ENCODE data around the gene XRRA1.
"Not testable (repeated sequence)": the region's sequence is repeated elsewhere in the genome, so short reads cannot be mapped to it uniquely, and the experiment has no call there.

Gene XRRA1, protein sequence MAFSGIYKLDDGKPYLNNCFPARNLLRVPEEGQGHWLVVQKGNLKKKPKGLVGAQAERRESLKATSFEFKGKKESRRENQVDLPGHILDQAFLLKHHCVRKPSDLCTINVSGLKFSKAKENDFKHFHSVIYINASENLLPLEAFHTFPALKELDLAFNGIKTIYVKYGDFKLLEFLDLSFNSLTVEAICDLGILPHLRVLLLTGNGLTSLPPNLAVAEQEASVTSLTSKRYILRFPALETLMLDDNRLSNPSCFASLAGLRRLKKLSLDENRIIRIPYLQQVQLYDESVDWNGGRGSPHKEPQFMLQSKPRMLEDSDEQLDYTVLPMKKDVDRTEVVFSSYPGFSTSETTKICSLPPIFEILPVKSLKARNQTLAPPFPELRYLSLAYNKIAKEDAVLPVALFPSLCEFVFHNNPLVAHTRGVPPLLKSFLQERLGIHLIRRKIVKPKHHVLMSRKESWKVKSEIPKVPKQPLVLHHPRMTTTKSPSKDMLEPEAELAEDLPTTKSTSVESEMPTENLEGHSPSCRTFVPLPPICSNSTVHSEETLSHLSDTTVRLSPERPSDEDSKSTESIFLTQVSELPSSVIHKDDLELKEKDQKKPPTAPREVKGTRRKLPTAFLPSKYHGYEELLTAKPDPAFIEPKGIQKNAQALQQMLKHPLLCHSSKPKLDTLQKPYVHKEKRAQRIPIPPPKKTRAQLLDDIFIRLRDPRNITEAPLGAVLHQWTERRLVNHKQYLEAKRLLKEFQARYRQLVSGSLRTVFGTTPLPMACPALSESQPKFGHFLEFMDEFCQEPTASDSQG

DNA sequence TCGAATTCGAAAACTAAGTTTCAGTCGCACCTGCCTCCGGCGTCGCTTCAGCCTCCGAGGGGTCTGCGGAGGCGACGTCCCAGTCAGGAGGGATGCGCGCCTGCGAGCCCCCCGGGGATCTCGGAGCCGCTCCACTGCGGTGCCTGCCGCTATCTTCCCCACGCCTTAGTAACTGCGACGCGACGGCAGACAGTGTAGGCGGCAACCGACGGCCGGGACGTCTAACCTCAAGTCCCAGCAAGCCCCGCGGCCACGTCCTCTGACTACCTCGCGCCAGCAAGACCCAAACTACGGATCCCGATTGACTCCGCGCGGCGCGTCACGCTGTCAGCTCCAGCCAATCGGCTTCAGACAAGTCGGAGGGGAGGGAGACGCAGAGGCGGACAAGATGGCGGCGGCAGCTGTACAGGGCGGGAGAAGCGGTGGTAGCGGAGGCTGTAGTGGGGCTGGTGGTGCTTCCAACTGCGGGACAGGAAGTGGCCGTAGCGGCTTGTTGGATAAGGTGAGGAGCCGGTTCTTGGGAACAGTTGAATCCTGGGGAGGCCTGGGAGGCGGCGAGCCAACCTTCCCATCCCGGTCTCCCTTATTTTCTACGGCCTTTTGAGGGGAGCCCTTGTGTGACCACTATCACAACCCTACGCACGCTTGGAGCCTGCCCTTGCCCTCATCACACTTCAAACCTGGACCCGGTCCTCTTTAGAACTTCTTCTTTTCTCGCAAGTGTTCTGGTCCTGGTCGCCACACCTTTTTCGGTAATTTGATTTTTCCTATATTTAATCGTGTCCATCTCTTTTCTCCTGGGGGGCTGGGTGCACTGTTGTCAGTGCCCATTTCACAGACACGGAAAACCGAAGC is at the start of gene XRRA1, which contains the start of gene SPCS2:
TSS of gene XRRA1 (minus strand) at position 194 of the 855 bp plus-strand sequence. CDS start 8,213 bp downstream, outside the sequence.
TSS of gene SPCS2 (plus strand) at position 369 of the 855 bp plus-strand sequence. CDS start at position 389, 20 bp downstream.
- peak; percentile 96 to 98 for DNase-seq

DNA sequence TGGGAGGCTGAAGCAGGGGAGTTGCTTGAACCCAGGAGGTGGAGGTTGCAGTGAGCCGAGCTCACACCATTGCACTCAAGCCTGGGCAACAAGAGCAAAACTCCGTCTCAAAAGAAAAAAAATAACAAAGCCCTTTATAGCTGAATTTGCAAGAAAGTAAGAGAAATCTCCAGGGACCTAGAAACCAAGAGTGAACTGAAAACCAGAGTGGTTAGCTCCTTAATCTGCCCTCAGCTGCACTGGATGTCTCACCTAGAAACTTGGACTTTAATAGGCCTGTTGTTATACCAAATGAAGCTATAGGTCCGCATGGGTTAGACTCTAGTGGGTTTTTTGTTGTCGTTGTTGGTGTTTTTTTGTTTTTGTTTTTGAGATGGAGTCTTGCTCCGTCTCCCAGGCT is 44.0 kb upstream of the XRRA1 start:
- DNase-seq = no peak

DNA sequence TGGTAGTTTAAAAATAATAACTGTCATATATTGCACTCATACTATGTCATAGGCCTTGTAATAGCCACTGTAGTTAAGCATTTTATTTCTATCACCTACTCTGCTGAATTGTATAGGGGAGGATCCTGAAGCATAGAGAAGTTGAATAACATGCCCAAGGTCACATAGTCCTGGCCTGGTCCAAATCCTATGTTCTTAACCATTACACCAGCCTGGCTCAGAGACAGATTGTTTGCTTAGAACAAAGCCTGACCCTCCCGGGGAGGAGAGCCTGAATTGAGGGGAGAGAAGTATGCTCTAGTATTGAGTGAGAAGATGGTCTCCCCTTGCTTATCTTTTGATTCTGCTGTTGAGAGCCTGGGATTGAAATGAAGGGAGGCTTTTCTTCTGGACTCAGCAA is 42.0 kb upstream of the XRRA1 start:
- no peak for DNase-seq

DNA sequence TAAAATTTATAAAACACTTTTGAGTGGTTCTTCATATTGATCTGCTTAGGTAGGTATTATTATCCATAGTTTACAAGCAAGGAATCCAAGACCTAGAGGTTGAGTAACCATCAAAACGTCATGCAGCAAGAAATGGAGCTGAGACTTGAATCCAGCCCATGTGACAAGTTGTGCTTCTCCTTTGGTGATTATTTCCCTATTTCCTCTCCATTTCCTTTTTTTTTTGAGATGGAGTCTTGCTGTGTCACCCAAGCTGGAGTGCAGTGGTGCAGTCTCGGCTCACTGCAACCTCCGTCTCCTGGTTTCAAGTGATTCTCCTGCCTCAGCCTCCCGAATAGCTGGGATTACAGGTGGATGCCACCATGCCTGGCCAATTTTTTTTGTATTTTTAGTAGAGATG is 41.3 kb upstream of the XRRA1 start:
- not testable (repeated sequence) for DNase-seq

DNA sequence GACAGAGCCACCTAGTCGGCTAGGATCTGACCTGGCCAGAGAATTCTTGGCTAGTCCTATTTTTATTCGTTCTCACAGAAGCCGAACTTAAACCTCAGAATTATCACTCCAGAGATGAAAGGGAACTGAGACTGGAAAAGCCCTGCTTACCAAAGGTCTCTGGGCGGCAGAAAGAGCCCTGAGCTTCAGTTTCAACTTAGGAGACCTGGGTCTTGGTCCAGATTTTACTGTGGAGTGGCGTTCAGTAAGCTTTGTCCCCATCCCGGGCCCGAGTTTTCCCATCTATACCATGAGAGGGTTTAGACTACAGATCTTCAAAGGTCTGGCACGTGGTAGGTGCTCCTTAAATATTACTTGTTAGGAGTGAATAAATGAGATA is 40.4 kb upstream of the XRRA1 start:
- DNase-seq = peak in 1 of 2 experiments; percentile 38

DNA sequence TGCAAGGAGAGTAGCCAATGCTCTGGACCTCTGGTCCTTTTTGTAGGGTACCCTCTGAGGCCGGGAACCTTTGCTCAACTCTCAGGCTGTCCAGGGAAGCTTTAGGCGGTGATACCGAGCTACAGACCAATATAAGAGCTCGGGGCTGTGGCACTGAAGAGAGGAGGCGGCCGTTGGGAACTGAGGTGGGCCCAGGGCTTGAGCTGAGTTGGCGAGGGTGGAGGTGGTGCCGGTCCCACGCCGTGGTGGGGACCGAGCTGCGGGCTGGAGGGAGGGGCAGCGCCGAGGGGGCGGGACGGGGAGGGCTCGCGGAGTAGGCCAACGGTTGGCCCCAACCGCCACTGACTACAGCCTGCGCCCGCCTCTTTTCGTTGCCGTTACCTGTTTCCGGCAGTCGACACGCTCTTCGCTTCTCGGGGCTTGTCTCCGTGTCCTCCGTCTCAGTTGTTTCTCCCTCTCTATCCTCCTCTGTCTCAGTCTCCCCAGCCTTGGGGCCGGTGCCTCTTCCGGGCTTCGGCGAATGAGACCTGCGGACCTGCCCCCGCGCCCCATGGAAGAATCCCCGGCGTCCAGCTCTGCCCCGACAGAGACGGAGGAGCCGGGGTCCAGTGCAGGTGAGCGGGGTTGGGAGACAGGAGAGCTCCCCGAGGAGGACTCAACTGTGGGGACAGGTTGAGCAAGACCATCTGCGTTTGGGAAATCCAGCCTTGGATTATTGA is 39.8 kb upstream of the XRRA1 start, which contains the start of gene NEU3:
TSS of gene NEU3 (plus strand) at position 393 of the 719 bp plus-strand sequence. CDS start at position 521, 128 bp downstream.
- DNase-seq = peak; percentile 82 to 91

DNA sequence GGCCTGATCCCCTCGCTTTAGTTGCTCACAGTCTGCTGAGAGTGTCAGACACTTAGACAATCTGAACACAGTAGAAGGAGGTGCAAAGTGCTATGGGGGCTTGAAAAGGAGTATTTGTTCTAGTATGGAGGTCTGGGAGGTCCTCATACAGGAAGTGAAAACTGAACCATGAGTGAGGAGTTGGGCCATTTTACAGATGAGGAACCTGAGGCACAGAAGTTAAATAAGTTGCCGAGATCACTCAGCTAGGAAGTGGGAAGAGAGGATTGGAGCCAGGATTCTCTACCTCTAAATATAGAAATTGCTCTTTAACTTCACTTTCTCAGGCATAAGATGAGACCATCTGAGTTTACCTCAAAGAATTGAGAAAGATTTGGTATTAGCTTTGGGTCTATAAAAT is 35.8 kb upstream of the XRRA1 start:
- no peak for DNase-seq

DNA sequence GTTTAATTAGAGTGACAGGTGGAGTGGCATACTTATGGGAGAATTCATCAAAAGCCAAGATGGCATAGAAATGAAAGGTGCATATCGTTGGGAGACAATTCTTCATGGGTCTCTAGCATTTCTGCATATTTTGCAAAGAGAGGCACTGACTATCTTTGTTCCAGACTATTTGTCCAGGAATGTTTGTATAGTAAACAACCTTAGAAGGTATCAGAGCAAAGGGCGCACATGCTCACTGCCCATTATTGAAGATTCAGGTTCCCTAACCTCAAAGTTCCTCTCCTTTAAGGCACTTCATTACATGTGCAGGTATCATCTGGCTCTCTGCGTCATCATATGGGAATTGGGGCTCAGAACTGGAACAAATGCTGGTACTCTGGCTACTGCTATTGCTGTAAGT is 35.2 kb upstream of the XRRA1 start:
- no peak for DNase-seq

DNA sequence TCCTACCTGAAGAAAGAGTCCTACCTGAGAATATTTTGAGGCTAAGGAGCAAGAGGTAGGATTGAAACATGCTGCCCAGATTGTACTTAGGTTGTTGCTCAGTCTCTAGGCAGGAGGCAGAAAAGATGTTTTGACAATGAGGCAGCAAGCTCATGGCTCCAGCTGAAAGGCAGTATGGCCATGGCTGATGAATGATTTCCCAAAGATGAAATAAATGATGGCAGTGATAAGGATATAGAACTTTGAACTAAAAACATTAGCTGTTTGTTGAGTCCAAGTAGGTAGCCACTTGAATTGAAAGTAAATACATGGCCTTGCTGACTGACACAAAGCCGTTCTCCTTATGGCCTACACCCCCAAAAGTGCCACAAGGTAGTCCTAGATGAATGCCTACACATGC is 33.0 kb upstream of the XRRA1 start:
- no peak for DNase-seq

DNA sequence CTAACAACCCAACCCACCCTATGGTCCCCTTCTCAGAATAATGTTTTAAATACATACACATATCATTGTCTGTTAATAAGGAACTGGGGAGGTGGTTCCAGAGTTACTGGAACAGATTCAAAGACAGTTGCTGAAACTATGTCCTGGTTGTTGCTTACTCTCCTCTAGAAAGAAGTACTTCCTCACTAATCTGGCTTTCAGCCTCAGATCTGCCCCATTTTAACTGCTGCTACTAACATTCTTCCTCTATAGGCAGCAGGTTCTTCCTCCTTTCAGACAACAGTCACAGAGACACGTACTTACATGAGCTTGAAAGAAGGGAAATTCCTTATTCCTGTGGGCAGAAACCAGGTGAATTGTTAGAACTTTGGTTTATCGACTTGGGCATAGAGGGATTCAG is 31.7 kb upstream of the XRRA1 start:
- DNase-seq = no peak

DNA sequence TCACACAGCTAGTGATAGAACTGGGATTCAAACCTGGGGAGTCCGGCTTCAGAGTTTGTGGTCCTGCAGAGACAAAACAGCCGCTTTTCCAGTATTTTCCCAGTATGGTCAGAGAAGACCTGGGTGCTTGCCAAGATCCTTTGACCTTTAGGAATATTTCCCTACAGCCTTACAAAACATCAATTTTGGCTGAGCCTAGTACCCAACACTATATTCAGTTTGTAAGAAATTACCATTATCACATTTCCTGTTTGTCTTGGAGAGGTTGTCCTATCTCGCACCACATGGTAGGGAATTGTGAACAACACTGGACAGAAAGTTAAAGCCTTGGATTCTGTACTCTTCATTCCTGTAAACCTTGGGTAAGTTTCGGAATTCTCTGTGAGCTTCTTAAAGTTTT is 29.1 kb upstream of the XRRA1 start:
- DNase-seq = no peak

DNA sequence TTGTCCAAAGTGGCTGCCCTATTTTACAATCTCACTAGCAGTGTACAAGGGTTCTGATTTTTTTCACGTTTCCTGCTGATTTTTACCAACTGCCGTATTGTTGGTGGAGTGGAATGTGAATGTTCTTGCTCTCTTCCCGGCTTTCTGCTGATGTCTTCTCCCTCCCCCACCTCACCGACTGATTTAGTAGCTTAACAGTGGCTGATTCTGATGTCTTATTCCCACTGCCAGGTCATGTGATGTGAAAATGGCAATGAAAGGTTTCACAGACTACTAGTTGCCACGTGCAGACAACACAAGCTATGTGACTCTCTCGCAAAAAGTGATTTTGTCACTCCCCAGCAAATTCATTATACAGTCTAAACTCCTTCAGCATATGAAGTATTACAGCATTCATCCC is 22.5 kb upstream of the XRRA1 start:
- no peak for DNase-seq

DNA sequence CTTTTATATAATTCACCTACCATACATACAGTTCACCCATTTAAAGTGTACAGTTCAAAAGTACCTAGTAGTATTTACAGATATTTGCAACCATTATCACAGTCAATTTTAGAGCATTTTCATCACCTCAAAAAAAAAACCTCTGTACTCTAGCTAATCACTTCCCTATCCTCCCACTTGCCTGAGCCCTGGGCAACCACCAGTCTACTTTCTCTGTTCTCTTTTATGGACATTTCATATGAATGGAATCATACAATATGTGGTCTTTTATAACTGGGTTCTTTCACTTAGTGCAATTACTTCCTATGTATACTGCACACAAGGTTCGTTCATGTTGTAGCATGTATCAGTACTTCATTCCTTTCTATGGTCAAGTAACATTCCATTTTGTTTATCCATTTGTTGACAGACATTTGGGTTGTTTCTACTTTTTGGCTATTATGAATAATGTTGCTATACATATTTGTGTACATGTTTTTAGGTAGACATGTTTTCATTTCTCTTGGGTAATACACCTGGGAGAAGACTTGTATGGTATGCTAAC is 22.0 kb upstream of the XRRA1 start:
- no peak for DNase-seq

DNA sequence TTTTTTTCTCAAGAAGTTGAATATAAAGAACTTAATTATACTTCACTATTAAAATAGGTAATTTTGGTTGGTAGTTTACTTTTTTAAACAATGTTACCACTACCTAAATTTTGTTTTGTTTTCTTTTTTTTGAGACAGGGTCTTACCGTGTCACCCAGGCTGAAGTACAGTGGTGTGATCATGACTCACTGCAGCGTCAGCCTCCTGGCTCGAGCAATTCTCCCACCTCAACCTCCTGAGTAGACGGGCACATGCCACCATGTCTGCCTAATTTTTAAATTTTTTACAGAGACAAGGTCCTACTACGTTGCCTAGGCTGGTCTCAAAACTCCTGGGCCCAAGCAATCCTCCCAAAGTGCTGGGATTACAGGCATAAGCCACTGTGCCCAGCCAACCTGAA is 17.8 kb upstream of the XRRA1 start:
- no peak for DNase-seq

DNA sequence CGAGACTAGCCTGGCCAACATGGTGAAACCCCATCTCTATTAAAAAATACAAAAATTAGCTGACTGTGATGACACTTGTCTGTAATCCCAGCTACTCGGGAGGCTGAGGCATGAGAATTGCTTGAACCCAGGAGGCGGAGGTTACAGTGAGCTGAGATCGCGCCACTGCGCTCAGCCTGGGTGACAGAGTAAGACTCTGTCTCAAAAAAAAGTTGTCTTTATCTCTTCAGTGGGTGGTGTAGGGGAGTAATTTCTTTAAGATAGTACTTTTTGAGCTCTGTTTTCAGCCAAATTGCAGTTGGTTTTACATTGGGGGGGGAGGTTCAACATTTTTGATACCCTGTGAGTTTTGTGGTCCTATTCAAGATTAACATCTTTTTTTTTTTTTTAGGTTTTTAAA is 11.2 kb upstream of the XRRA1 start:
- not testable (repeated sequence) for DNase-seq

DNA sequence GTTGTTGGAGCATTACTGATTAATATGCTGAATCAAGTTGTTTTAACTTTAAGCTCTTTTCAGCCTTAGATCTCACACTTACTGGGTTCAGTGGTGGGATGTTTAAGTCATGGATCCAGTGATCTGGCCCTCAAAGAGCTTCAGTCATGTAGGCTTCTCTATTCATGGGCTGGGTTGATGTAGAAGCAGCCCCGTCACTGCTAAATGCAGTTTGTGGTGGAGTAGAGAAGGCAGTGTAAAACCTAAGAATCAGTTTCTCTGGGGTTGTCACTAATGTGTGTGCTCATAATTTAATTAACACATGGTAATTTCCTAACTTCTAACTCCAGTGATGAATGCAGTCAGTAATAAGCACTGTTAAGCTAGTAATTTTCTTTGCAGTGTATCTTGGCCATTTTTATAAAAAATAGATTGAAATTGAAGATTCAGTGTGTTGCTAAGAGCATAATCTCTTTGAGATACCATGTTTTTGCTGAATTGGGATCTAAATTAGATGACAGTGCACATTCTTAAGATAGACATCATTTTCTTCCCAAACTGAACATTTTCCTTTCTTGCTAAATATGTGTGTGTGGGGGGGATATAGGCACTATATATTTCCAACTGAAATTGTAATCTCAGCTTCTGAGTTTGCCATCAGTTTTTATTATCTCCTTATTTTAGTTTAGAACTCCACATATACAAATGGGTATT is 9.2 kb upstream of the XRRA1 start:
- no peak for DNase-seq

DNA sequence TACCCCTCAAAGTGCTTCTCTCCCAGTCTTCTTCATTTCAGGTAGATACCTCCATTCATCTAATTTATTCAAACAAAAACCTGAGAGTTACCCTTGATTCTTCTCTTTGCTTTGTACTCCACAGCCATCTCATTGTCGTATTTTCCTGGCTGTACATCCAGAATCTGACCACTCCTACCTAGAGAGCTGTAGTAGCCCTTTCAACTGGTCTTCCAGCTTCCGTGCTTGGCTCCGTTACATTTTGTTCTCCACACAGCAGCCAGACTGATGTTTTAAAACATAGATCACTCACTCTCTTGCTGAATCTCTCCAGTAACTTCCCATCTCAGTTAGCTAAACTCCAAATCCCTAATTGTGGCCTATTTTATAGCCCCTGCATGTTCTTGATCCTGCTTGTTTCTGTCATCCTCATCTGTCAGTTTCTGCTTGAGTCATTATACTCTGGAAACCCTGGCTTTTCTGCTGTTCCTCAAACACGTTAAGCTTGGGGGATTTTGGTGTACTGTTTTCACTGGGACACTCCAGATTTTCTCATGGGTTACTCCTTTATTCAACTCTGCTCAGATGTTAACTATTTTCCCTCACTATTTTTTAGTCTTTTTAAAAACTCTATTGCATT is 7.6 kb upstream of the XRRA1 start:
- no peak for DNase-seq

DNA sequence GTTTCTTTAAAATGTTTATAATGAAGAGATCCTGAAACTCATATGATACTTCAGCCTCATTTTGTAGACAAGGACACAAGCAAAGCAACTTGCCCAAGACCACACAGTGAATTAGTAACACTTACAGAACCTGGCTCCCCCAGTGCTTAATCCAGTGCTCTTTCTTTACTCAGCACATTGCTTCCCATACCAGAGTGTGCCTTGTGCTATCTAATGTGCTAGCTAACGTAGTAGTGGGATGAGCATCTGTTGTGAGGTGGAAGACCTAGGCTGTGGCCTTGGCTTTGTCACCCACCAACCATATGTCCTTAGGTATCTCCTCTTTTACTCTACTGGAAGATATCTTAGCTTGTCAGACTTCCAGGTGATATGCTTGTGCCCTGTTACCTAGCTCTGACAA is 5.3 kb upstream of the XRRA1 start:
- no peak for DNase-seq

DNA sequence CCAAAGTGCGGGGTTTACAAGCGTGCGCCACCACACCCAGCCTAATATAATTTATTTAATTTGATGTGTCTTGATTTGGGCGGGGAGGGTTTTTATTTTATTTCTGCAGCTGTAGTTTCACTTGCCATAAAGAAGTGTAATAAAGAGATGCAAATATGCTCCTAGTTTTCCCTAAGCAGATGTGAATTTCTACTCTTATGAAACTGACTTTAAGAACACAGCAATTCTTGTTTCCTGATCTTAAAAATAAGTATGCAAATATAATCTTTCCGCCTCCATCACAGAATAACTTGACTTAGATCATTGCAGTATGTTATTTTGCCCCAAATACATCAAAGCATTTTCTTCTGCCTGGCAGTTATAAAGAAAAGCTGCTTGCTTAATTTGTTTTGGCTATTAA is 4.6 kb upstream of the XRRA1 start:
- DNase-seq = no peak

DNA sequence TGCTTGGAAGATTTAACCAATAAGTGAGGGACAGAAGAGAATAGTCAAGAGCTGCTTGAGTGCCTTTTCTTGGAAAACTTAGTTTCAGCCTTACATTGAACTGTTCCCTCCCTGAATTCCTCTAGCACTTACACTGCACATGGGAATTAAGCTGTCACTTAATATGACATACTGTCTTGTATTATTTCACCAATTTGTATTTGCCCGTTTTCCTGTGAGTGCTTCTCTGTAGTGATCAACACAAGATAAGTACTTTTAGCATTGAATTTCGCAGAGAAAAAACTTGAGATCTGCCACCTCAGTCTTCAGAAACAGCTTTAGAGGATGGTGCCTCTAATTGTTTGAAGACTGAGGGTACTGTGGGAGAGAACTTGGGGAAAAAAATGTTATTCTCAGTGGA is 3.9 kb upstream of the XRRA1 start:
- DNase-seq = no peak

DNA sequence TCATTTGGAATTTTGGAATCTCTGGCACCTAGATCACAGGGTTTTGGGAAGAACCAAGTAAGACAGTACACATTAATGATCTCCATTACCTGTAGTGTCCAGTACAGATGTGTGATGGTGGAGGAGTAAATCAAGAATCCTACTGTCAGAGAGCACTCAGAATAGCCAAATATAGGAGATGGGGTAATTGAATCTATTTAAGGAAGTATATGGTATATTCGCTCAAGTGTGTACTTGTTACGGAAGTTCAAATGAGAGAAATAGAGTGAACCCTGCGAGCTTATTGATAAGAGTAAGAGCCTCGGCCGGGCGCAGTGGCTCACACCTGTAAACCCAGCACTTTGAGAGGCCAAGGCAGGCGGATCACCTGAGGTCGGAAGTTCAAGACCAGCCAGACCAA is 2.3 kb upstream of the XRRA1 start:
- no peak for DNase-seq
